ENCODE data around the gene ITGAL.
"Not testable (repeated sequence)": the region's sequence is repeated elsewhere in the genome, so short reads cannot be mapped to it uniquely, and the experiment has no call there.

Gene ITGAL

DNA sequence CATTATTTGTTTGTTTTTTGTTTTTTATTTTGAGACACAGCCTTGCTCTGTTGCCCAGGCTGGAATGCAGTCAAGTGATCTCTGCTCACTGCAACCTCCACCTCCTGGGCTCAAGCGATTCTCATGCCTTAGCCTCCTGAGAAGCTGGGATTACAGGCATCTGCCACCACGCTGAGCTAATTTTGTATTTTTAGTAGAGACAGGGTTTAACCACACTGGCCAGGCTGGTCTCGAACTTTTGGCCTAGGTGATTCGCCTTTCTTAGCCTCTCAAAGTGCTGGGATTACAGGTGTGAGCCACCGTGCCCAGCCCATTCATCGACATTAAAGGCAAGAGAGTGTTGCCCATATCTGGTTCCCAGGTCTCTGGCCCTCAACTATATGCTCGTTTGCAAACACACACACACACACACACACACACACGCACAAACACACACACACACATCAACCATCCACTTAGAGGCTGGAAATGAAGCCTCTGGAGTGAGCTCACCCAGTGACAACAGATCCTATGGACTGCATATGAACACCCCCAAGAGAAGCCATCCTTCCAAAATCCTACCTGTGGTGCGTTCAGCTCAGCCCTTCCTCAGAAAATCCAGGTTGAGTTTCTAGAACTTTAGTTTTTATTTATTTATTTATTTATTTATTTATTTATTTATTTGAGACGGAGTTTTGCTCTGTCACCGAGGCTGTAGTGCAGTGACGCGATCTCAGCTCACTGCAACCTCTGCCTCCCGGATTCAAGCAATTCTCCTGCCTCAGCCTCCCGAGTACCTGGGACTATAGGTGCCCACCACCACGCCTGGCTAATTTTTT, 14.6 kb upstream of the ITGAL start:
- DNase-seq (ENCODE audit: low read depth), result no peak

DNA sequence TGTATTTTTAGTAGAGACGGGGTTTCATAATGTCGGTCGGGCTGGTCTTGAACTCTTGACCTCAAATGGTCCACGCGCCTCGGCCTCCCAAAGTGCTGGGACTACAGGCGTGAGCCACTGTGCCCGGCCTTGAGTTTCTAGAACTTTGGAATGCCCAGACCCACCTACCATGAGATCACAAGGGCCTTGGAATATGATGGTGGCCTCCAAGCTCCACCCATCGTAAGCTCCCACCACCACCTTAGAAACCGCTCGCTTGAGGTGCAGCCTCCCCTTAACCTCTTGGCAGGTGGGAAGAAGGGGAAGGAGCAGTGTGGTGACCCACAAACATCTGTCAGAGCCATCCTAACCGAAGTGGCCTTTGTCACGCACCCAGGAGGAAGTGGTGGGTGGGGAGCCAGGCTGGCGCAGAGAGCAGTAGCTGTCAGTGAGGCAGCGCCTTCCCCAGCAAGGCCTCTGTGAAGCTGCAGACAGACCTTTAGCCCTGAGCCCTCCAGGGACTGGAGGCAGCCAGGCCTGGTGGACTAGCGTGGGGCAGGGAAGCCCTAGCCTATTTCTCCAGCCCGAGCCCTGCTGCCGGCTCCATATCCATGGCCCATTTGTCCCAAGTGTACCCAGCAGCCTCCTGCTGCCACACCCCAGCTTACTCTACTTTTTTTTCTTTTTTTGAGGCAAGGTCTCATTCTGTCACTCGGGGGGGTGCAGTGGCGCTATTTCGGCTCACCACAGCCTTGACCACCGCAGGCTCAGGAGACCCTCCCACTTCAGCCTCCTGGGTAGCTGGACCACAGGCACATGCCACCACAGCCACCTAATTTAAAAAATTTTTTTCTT, 13.8 kb upstream of the ITGAL start:
- no peak for DNase-seq (ENCODE audit: low read depth)

DNA sequence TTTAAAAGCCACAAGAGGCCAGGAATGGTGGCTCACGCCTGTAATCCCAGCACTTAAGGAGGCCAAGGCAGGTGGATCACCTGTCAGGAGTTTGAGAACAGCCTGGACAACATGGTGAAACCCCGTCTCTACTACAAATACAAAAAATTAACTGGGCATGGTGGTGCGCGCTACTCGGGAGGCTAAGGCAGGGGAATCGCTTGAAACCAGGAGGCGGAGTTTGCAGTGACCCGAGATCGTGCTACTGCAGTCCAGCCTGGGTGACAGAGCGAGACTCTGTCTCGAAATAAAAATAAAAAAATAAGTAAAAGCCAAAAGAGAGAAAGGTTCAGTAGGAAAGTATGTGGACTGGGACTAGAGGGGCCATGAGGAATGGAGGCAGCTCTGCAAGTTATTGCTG, 13.1 kb upstream of the ITGAL start:
- DNase-seq (ENCODE audit: low read depth), result no peak

DNA sequence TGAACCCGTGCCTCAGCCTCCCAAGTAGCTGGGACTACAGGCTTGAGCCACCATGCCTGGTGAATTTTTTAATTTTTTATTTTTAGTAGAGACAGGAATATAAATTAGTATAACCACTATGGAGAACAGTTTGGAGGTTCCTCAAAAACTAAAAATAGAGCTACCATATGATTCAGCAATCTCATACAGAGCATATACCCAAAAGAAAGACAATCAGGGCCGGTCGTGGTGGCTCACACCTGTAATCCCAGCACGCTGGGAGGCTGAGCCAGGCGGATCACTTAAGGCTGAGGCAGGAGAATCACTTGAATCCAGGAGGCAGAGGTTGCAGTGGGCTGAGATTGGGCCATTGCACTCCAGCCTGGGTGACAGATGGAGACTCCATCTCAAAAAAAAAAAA, 11.1 kb upstream of the ITGAL start:
- DNase-seq (ENCODE audit: low read depth), result not testable (repeated sequence)

DNA sequence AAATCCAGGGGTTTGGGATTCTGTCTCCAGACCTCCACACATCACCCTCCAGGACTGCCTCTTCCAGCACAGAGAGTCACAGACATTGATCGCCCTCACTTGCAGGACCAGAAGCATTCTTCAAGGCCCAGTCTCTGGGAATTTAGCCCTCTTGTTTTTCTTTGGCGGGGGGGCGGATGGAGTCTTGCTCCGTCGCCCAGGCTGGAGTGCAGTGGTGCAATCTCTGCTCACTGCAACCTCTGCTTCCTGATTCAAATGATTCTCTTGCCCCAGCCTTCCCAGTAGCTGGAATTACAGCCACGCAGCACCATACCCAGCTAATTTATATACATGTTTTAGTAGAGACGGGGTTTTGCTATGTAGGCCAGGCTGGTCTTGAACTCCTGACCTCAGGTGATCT, 8.5 kb upstream of the ITGAL start:
- DNase-seq (ENCODE audit: low read depth), result no peak

DNA sequence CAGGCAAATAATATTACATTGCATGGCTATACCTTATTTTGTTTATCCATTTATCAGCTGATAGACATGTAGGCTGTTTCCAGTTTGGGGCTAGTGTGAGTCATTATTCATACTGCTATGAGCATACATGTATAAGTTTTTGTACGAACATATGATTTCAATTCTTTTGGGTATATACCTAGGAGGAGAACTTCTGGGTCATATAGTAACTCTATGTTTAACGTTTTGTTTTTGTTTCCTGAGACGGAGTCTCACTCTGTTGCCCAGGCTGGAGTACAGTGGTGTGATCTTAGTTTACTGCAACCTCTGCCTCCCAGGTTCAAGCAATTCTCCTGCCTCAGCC, 2.4 kb upstream of the ITGAL start:
- DNase-seq (ENCODE audit: low read depth), result no peak

DNA sequence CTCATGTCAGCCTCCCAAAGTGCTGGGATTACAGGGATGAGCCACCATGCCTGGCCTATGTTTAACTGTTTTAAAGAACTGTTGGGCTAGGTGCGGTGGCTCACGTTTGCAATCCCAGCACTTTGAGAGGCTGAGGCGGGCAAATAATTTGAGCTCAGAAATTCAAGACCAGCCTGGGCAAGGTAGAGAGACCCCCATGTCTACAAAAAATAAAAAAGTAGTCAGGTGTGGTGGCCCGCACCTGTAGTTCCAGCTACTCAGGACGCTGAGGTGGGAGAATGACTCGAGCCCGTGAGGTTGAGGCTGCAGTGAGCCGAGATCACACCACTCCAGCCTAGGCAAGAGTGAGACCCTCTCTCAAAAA, 1.9 kb upstream of the ITGAL start:
- no peak for DNase-seq (ENCODE audit: low read depth)

DNA sequence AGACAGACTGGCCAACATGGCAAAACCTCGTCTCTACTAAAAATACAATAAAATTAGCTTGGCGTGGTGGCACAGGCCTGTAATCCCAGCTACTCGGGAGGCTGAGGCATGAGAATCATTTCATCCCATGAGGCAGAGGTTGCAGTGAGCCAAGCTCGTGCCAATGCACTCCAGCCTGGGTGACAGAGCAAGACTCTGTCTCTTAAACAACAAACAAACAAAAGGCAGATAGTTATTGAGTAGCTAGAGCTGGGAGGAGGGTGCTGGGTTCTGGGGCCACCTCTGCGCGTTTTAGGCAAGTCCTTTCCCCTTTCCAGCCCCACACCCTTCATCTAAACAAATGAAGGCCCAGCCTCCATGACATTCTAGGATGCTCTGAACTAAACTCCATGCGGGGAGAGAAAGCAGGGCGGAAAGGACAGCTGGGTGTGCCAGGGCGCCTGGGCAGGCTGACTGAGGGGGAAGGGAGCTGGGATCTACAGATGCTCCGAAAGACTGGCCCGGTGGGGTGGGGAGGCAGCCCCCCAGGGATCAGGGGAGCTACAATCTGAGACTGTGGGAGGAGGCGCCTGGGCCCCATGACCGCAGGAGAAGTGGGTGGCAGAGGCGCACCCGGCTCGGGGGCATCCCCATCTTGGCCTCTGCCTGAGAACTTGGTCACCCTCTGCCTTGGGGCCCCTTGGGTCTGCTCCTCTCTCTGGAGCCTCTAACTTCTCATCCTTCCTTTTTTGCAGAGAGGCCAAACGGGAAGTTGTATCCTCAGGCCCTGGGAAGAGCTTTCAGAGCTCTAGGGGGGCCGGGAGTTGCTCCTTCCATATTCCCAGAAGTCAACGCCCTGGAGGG, 910 bp downstream of the ITGAL start:
- DNase-seq (ENCODE audit: low read depth), result no peak

DNA sequence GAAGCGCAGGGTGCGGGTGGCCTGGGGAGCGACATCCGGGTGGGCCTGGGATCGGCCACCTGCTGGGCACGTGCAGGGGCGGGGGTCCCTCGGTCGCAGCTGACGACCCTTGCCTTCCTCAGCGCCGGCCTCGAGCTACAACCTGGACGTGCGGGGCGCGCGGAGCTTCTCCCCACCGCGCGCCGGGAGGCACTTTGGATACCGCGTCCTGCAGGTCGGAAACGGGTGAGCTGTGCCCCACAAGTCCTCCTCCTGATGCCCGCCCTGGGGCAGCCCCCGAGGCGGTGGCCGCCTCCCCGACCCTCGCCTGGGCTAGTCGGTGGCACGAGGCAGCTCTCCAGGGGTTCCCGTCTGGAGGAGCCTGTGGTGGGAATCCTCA, 1.5 kb downstream of the ITGAL start:
- DNase-seq (ENCODE audit: low read depth), result no peak

DNA sequence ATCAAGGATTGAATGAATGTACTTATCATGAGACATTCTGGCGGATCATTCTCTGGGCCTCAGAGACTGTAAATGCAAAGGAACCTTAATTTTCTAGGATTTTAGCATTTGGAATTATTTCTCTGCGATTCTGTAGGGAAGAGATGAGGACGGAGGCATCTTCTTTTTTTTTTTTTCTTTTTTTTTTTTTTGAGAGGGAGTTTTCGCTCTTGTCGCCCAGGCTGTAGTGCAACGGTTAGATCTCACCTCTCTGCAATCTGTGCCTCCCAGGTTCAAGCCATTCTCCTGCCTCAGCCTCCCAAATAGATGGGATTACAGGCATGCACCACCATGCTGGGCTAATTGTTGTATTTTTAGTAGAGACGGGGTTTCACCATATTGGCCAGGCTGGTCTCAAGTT, 2.1 kb downstream of the ITGAL start:
- no peak for DNase-seq (ENCODE audit: low read depth)

DNA sequence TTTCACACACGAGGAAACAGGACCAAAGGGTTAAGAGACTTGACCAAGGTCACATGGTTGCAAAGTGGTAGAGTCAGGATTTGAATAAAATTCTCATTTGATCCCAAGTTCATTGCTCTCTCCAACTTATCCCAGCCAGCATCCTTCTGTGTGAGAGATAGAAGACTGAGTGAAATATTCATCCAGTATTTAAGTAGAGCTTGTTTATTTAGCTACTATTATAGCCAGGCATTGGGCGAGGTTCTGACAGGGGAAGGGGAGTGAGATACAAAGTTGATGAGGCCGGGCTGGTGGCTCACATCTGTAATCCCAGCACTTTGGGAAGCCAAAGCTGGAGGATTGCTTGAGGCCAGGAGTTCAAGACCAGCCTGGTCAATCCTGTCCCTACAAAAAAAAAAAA, 4.4 kb downstream of the ITGAL start:
- no peak for DNase-seq (ENCODE audit: low read depth)

DNA sequence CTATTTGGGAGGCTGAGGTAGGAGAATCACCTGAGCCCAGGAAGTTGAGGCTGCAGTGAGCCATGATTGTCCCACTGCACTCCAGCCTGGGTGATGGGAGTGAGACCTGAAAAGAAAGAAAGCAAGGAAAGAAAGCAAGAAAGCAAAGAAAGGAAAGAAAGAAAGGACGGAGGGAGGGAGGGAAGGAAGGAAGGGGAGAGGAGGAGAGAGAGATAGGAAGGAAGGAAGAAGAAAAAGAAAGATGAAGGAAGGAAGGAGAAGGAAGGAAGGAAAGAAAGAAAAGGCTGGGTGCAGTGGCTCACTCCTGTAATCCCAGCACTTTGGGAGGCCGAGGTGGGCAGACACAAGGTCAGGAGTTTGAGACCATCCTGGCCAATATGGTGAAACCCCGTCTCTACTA, 5.2 kb downstream of the ITGAL start:
- DNase-seq (ENCODE audit: low read depth), result not testable (repeated sequence)

DNA sequence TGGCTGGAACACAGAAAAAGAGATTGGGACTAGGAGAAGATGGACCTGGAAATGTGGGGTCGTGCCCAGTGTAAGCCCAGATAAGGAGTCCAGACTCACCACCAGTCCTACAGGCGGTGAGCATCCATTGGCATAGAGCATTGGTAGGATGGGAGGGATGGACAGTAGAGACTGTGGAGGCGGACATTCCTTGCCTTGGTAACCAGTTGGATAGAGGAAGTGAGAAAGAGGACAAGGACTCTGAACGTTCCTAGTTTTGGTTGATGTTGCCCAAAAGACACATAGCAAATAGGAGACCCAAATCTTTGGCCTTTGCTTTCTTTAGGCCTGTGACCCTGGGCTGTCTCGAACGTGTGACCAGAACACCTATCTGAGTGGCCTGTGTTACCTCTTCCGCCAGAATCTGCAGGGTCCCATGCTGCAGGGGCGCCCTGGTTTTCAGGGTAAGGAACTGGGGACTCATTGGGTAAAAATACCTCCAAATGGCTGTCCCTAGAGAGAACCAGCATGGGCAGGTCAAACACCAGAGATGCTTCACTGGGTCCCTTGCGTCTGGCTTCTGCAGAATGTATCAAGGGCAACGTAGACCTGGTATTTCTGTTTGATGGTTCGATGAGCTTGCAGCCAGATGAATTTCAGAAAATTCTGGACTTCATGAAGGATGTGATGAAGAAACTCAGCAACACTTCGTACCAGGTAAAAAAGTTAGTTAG, 6.4 kb downstream of the ITGAL start:
- DNase-seq (ENCODE audit: low read depth), result no peak

DNA sequence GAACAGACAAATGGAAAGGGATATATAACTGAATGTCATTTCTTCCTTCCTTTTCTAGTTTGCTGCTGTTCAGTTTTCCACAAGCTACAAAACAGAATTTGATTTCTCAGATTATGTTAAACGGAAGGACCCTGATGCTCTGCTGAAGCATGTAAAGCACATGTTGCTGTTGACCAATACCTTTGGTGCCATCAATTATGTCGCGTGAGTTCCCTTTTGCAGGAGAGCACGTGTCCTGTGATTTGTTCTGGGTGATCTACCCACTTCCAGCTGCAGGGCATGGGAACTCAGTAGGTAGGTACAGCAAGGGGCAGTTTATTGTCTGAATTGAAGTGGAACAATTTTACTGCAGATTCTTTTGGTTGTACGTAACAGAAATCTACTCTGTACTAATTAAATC, 8.8 kb downstream of the ITGAL start:
- DNase-seq (ENCODE audit: low read depth), result no peak

DNA sequence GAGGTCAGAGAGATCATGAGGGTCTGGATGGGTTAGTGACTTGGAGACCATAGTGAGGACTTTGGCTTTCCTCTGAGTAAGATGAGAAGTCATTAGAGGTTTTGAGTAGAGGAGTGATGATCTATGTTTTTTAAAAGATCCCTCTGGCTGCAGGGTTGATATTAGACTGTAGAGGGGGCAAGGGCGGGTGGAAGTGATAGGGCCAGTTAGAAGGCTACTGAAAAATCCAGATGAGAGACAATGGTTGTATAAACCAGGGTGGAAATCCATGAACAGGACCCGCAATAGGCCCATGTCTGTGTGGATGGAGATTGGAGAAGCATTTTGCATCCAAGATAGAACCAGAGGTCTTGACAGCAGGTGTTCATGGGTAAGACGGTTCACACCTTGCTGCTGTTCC, 9.8 kb downstream of the ITGAL start:
- no peak for DNase-seq (ENCODE audit: low read depth)

DNA sequence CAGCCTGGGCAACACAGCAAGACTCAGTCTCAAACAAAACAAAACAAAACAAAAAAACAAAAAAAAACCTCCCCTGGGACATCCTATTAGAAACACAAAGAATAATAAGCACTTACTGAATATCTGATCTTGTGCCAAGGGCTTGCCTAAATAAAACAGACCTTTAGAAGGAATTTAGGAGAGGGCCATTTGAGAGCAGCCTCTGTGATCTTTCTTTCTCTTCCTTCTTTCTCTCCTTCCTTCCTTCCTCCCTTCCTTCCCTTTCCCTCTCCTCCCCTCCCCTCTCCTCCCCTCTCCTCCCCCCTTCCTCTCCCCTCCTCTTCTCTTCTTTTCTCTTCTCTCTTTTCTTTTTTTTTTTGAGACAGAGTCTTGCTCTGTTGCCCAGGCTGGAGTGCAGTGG, 12.3 kb downstream of the ITGAL start:
- DNase-seq (ENCODE audit: low read depth), result no peak

DNA sequence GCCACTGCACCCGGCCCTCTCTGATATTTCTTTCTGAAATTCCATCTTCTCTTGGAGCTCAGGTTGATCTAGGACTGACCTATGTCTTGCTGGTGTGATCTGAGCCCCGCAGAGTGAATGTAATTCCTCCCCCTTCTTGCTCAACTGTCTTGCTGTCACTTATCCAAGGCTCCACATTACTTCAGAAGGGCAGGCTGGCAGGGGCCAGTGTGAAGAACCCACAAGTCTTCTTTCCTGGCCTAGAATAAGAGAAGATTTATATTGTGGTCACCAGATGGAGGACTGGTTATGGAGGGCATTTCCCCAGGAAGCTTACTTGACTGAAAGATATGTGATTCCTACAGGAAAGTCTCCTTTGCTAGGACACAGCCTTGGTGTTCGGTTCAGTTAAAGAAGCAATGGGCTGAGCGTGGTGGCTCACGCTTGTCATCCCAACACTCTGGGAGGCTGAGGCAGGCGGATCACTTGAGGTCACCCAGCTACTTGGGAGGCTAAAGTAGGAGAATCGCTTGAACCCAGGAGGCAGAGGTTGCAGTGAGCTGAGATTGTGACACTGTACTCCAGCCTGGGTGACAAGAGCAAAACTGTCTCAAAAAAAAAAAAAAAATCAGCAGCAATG, 13.4 kb downstream of the ITGAL start:
- no peak for DNase-seq (ENCODE audit: low read depth)

DNA sequence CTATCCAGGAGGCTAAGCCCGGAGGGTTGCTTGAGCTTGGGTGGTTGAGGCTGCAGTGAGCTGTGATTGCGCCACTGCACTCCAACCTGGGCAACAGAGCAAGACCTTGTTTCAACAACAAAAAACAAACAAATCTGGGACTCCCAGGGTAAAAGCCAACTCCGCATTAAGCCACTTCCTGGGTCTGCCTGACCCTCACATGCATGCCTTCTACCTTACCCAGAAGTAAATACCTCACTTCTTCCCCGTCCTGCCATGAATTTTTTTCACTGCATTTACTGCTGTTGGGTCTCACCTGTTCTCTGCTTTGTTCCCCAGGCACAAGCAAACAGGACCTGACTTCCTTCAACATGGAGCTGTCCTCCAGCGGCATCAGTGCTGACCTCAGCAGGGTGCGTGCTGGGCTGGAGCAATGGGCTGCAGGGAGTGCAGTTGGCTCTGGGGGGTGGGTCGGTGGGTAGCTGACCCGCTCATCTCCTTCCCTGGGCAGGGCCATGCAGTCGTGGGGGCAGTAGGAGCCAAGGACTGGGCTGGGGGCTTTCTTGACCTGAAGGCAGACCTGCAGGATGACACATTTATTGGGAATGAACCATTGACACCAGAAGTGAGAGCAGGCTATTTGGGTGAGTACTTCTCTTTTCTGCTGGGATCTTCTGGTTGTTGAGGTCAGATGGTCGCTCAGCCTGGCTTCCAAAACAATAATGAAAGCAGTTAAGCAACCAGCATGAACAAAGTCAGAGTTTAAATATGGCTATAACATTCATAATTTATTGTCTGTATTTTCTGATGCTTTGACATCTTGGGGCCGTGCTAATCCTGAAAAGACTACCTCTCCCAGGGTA, 16.4 kb downstream of the ITGAL start:
- no peak for DNase-seq (ENCODE audit: low read depth)

DNA sequence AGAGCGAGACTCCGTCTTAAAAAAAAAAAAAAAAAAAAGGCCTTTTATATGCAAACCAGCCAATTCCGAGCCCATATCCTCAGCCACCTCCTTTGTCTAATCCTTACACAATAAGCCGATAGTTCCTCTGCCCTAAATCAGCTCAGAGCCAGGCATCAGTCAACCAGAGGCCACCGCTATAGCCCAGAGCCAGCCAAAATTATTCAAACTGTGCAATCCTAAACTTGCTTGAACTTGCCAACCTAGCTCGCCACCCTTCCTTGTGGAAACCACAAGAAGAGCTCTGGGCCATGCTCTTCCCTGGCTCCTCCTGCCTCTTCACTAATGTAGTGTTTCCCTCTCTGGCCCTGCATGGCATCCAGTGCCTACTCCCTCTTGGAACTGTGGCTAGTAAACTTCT, 17.7 kb downstream of the ITGAL start:
- DNase-seq (ENCODE audit: low read depth), result no peak

DNA sequence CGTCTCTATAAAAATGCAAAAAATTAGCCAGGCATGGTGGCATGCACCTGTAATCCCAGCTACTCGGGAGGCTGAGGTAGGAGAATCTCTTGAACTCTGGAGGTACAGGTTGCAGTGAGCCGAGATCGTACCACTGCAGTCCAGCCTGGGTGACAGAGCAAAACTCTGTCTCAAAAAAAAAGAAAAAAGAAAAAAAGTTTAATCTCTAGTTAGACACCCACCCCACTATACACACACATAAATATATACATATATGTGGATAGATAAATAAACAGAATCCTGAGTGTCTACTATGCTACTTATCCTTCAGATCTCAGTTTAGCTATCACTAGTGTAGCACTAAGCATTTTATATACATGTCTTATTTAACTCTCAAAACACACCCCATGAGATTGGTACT, 18.7 kb downstream of the ITGAL start:
- no peak for DNase-seq (ENCODE audit: low read depth)
